Measurements from ENCODE around the gene FAM25G.

Gene FAM25G

GRCh38 chr10:47447705-47448104 is 43.8 kb downstream of the FAM25G start:
- H3K4me3 ChIP-seq (ENCODE audit: low read length), result no peak overlapping the region
- DNase-seq (ENCODE audit: low read depth), result no peak
- TF ChIP-seq CTCF (conservative IDR thresholded peaks at IDR 0.05; ENCODE audit: low read depth, low read length), result no peak

GRCh38 chr10:47447209-47447608 is 44.3 kb downstream of the FAM25G start:
- H3K4me3 ChIP-seq (ENCODE audit: low read length), result no peak overlapping the region
- DNase-seq (ENCODE audit: low read depth), result no peak
- TF ChIP-seq CTCF (conservative IDR thresholded peaks at IDR 0.05; ENCODE audit: low read depth, low read length), result no peak

GRCh38 chr10:47445720-47446119 is 45.8 kb downstream of the FAM25G start:
- no peak for TF ChIP-seq CTCF (conservative IDR thresholded peaks at IDR 0.05; ENCODE audit: low read depth, low read length)
- no peak for DNase-seq (ENCODE audit: low read depth)
- no peak overlapping the region for H3K4me3 ChIP-seq (ENCODE audit: low read length)

- DNase-seq (ENCODE audit: low read depth), result no peak
- H3K4me3 ChIP-seq (ENCODE audit: low read length), result no peak overlapping the region
- no peak for TF ChIP-seq CTCF (conservative IDR thresholded peaks at IDR 0.05; ENCODE audit: low read depth, low read length)
These were observed 47.5 kb downstream of the FAM25G start for GRCh38 chr10:47444047-47444446.

- no peak for DNase-seq (ENCODE audit: low read depth)
- no peak overlapping the region for H3K4me3 ChIP-seq (ENCODE audit: low read length)
- no peak for TF ChIP-seq CTCF (conservative IDR thresholded peaks at IDR 0.05; ENCODE audit: low read depth, low read length)
These were observed 48.4 kb downstream of the FAM25G start for GRCh38 chr10:47443145-47443544.

- TF ChIP-seq CTCF (conservative IDR thresholded peaks at IDR 0.05; ENCODE audit: low read depth, low read length), result no peak
- DNase-seq (ENCODE audit: low read depth), result no peak
- H3K4me3 ChIP-seq (ENCODE audit: low read length), result no peak overlapping the region
These were observed 49.1 kb downstream of the FAM25G start for GRCh38 chr10:47442351-47442750.

- DNase-seq (ENCODE audit: low read depth), result no peak
- no peak overlapping the region for H3K4me3 ChIP-seq (ENCODE audit: low read length)
- TF ChIP-seq CTCF (conservative IDR thresholded peaks at IDR 0.05; ENCODE audit: low read depth, low read length), result no peak
These were observed 49.6 kb downstream of the FAM25G start for GRCh38 chr10:47441938-47442337.
